Cardiac muscle cell (in vitro differentiated cells and primary cell): ENCODE data around the gene GPM6B. TPM values are rescaled to one million over a fixed set of nuclear protein-coding genes. Genes with fewer than 3 reads are reported as not detected.

ENCODE experiments used
- DNase-seq, 2 donors: peaks; one replicate each; pipeline versions ENCODE4 v3.0.0 to v3.0.0-alpha.2; 2010 to 2017; ENCODE audit warnings: low read depth in 1 of 2, low spot score in 1 of 2
- H3K27ac ChIP-seq: fragments of 200-600 bp; sonication (generic); 2 replicates; pipeline ENCODE4 v1.5.1; 2016
- H3K27me3 ChIP-seq: fragments of 200-600 bp; sonication (generic); 2 replicates; pipeline ENCODE4 v1.6.0; 2016; ENCODE audit warnings: control low read depth
- H3K36me3 ChIP-seq: fragments of 200-600 bp; sonication (generic); 2 replicates; pipeline ENCODE4 v1.5.1; 2016; ENCODE audit warnings: control low read depth
- H3K4me1 ChIP-seq: fragments of 200-600 bp; sonication (generic); 2 replicates; pipeline ENCODE4 v1.8.1; 2017; ENCODE audit warnings: low read depth, mild to moderate bottlenecking, mixed run types
- H3K4me3 ChIP-seq: fragments of 200-600 bp; sonication (generic); 2 replicates; pipeline ENCODE4 v1.5.1; 2016; ENCODE audit warnings: mild to moderate bottlenecking
- H3K9me3 ChIP-seq: fragments of 200-600 bp; sonication (generic); 2 replicates; pipeline ENCODE4 v1.5.1; 2017; ENCODE audit warnings: low read depth, mild to moderate bottlenecking, control low read depth
- CTCF ChIP-seq: IDR thresholded peaks from 2 replicates; pipeline ENCODE4 v1.5.1; 2012; ENCODE audit warnings: low read depth, mild to moderate bottlenecking, low read length
- polyA plus RNA-seq: library from polyadenylated mRNA; unstranded; fragments of >200 nt; fragmentation: Nextera tagmentation; extraction: Ambion mirVana; gene quantifications from 2 replicates; pipeline ENCODE4 v1.2.1, GENCODE V29; 2016
- total RNA-seq: library from RNA; depleted of rRNA; stranded (reverse); fragments of >200 nt; gene quantifications from 2 replicates; pipeline ENCODE4 v1.2.3, GENCODE V29; 2016

The GPM6B gene
- total and polyA plus RNA-seq, 2 experiments from 2014 or later = 3.4 to 8.7 TPM

GRCh38 chrX:13791145-13791544 lies 25.7 kb downstream of the GPM6B start:
- no peaks in the 10 kb centered on the region for H3K27me3 ChIP-seq
- peaks cover 13% of the 10 kb centered on the region for H3K4me1 ChIP-seq
- TF ChIP-seq CTCF = no peak
- no peak overlapping the region for H3K4me3 ChIP-seq
- H3K27ac ChIP-seq = no peak overlapping the region
- H3K36me3 ChIP-seq = no peaks in the 10 kb centered on the region
- no peak for DNase-seq
- no peaks in the 10 kb centered on the region for H3K9me3 ChIP-seq

GRCh38 chrX:13790206-13791131 lies 26.4 kb downstream of the GPM6B start:
- DNase-seq = no peak
- no peaks in the 10 kb centered on the region for H3K9me3 ChIP-seq
- no peaks in the 10 kb centered on the region for H3K27me3 ChIP-seq
- TF ChIP-seq CTCF = no peak
- H3K4me1 ChIP-seq = peaks cover 13% of the 10 kb centered on the region
- H3K36me3 ChIP-seq = no peaks in the 10 kb centered on the region
- no peak overlapping the region for H3K27ac ChIP-seq
- H3K4me3 ChIP-seq = no peak overlapping the region

GRCh38 chrX:13786048-13786447 lies 30.8 kb downstream of the GPM6B start:
- no peak for TF ChIP-seq CTCF
- Histone ChIP-seq H3K4me1 (no peaks in the 10 kb centered on the region), H3K27ac (peak overlapping the region; percentile 38), H3K4me3 (no peak overlapping the region), H3K36me3 (no peaks in the 10 kb centered on the region), H3K27me3 (no peaks in the 10 kb centered on the region), H3K9me3 (no peaks in the 10 kb centered on the region)
- no peak for DNase-seq

GRCh38 chrX:13780868-13781427 lies 35.9 kb downstream of the GPM6B start:
- no peak for DNase-seq
- no peaks in the 10 kb centered on the region for H3K4me1 ChIP-seq
- TF ChIP-seq CTCF = no peak
- H3K27me3 ChIP-seq = no peaks in the 10 kb centered on the region
- no peak overlapping the region for H3K4me3 ChIP-seq
- H3K9me3 ChIP-seq = no peaks in the 10 kb centered on the region
- H3K27ac ChIP-seq = peak overlapping the region; percentile 43
- peaks cover under 1% of the 10 kb centered on the region for H3K36me3 ChIP-seq

GRCh38 chrX:13778916-13779315 lies 38.0 kb downstream of the GPM6B start:
- Histone ChIP-seq H3K27me3 (no peaks in the 10 kb centered on the region), H3K36me3 (peaks cover 19% of the 10 kb centered on the region), H3K4me3 (no peak overlapping the region), H3K4me1 (no peaks in the 10 kb centered on the region), H3K9me3 (no peaks in the 10 kb centered on the region), H3K27ac (peak overlapping the region; percentile 69)
- no peak for TF ChIP-seq CTCF
- DNase-seq = peak in 1 of 2 donors; percentile 72
